Ramos (cell line): ENCODE data around the gene IGIP.

ENCODE experiments used
- in situ Hi-C: fragments of 300-500 bp; cut with MboI; formaldehyde crosslinking; loops from one replicate; pipeline ENCODE4 v1.14.3; 2022; ENCODE audit warnings: low sequenced_read_pairs; ENCODE audit not compliant: unreplicated experiment

The IGIP gene

DNA sequence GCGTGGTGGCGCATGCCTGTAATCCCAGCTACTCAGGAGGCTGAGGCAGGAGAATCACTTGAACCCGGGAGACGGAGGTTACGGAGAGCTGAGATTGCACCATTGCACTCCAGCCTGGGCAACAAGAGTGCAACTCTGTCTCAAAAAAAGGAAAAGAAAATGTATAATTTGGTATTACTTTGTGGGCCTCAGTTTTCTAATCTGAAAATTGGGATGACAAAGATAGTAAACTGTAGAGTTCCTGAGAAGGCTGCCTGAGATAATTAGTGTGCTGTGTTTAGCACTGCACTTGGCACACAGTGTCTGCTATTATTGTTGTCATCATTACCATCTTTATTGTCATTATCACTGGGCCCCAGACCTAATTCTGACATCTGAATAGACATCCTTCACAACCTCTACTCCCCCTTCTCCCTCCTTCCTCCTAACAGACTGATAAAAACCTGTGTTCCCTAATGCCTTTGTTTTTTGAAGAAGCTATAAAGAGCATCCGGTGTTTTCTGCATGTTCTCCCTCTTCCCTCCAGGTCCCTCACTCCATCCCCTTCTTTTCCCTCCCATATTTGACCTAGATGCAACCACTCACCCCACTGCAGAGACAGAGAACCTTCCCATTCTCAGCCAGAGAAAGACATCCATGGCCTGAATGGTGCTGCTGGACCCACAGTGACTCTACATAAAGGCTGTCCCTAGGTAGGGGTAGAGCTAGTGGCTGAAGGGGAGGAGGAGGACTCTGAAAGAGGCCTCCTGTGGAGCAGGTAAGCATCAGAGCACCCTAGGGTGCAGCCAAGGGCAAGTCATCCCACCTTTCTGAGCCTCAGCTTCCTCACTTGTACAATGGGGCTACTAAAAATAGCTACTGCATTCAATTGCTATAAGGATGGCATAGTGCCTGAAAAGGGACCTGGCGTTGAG lies 33.5 kb downstream of the IGIP start:
- in situ Hi-C loops = loop anchor here (5.0 to 10.0 kb wide), 2 partner anchors 87 to 374 kb away; no protein-coding TSS in a partner anchor

DNA sequence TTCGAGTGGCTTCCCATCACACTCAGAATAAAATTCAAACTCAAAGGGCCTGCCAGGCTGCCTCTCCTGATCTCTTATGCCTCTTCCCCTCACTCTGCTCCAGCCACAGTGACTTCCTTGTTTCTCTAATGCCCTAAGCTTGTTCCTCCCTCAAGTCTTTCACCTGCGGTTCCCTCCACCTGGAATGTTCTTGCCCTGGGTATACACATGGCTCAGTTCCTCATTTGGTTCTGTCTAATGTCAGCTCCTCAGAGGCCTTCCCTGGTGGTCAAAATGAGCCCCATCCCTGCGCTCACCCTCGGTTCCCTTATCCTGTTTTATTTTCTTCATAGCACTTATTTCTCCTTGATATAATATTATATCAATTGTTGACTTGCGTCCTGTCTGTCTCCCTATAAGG lies 36.5 kb downstream of the IGIP start:
- in situ Hi-C loops = no loop called here

DNA sequence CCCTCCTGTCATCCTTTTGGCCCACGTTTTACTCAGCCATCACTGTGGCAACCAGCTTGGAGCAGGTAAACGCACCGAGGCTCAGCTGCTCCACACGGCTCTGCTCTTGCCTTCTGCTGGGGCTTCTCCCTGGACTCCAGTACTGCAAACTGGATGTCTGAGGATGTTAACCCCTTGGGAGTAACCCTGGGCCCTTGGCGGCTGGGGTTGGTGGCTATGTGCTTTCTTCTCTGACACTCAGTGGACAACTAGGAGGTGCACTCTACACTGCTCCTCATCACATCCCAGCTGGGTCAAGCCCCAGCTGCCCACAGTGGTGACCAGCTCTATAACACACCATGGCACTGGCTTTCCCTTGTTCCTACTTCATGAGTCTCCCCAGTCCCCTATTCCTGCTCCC lies 37.0 kb downstream of the IGIP start:
- in situ Hi-C loops = no loop called here

DNA sequence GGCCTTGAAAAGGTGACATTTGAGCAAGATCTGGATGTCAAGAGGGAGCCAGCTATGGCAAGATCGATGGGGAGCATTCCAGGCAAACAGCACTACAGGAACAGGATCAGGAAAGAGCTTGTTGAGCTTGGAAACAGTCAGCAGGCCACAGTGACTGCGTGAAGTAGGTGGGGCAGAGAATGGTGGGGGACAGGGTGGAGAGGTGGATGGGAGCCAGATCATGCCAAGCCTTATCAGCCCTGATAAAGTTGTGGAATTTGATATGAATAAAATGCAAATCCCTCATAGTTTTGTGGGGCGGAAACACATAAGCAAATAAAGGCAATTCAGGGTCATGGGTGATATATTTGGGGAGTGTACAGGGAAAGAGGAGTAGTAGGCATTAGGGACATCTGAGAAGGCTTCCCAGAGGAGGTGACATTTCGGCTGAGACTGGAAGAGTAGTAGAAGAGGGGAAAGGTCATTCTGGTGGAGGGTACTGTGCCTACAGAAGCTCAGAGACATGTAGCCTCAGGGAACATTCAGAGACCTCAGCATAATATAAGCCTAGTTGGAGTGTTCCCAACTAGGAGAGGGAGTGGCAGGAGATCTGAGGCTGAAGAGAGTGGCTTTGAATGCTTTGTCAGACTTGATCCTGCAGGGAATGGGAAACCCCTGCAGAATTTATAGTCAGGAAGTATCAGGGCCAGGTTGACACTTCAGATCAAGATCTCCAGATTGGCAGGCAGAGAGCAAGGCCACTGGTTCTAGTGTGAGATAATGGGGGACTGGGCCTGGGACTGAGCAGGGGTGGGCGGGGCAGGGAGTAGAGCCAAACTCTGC lies 39.6 kb downstream of the IGIP start:
- in situ Hi-C loops = no loop called here

DNA sequence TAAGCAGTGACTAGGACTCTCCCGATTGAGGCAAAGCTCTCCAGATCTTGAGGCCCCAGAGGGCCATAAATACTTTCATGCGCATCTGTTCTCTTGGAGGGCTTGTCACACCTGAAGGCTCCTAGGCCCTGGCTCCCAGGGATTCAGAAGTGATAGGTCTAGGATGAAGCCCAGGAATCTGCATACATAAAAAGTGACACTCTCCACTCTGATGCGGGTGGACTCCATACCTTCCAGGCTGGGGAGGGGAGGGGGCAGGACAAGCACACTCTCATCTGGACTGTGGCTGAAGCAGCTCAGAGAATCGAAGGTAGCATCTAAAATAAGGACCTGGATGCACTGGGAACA lies 40.2 kb downstream of the IGIP start:
- in situ Hi-C loops = no loop called here

DNA sequence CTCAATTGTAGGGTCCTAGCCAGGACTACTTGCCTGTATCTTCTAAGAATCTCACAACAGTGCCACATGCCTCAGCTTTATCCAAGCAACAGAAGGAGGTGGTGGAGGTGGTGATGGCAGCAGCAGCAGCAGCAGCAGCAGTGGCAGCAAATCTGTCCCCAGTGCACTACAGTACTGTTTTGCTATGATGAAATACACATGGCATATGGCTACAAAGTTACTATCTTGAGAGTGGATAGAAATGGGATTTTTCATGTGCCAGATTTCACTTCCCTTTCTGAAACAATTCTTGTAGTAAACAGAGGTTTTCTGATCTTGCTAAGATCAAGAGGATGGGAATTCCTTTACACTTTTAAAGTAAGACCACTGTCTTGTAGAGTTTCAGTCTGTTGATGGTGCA lies 41.2 kb downstream of the IGIP start:
- in situ Hi-C loops = no loop called here

DNA sequence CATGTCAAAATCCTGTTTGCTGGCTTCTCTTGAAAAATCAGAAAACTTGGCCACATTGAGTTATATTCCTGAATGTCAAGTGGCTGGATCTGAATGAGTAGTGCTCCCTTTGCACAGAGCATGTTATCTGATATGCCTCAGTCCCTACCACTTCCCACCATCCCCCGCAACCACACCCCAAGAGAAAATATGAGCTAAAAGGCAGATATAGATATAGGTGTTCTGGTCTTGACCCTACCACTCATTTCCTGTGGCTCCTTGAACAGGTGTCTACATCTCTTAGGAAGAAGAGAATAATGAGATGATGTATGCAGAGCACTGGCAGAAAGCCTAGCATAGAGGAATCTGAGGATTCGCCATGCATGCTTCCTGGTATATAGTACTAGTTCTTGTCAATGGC lies 42.6 kb downstream of the IGIP start:
- in situ Hi-C loops = no loop called here

DNA sequence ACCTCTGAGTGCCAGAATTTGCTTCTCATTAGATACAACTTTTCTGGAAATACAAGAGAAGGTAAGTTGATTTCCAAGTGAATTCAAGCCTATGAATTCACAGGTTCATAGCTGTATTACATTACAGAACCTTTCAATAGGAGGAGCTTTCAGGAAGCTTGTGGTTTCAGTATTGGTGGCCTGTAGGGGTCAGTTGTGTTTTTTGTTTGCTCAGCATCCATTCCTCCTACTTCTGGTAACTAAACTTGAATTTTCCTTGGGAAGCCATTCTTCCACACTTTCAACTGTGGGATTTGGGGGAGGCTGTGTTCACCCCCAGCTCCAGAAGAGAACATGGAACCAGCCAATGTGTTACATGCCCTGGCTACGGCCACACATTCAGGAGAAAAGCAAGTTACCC lies 43.7 kb downstream of the IGIP start:
- in situ Hi-C loops = no loop called here

DNA sequence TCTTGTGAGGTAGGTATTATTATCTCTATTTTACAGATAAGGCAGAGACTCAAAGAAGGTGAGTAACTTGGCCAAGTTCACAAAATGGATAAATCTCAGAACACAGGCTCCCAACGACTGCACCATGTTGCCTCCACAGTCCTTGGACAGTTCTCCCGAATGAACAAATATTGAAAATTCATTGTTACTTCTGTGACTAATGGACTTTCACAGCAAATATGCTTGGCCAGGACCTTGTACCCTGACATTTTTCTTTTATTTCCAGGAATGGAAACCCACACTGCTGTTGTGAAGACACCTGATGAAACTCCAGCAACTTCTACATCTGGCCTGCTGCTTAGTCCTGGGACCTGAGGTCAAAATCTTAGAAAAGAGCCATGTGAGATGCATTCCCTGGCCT lies 46.7 kb downstream of the IGIP start:
- in situ Hi-C loops = no loop called here

DNA sequence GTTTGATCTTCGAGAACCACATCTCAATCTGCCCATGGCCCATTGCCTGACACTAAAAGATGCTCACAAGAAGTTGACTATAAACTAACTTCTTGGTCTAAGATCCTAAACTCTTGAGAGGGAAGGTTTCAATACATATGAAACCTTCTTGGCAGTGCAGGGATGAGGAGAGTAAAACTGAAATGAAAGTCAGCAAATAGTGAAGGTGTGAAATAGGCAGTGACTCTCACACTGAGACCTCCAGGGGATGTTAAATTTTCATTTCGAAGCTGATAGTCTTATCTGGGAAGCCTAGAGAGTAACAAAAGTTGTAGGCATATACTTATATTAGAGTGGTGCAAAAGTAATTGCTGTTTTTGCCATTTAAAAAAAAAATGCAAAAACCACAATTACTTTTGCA lies 48.3 kb downstream of the IGIP start:
- in situ Hi-C loops = no loop called here

DNA sequence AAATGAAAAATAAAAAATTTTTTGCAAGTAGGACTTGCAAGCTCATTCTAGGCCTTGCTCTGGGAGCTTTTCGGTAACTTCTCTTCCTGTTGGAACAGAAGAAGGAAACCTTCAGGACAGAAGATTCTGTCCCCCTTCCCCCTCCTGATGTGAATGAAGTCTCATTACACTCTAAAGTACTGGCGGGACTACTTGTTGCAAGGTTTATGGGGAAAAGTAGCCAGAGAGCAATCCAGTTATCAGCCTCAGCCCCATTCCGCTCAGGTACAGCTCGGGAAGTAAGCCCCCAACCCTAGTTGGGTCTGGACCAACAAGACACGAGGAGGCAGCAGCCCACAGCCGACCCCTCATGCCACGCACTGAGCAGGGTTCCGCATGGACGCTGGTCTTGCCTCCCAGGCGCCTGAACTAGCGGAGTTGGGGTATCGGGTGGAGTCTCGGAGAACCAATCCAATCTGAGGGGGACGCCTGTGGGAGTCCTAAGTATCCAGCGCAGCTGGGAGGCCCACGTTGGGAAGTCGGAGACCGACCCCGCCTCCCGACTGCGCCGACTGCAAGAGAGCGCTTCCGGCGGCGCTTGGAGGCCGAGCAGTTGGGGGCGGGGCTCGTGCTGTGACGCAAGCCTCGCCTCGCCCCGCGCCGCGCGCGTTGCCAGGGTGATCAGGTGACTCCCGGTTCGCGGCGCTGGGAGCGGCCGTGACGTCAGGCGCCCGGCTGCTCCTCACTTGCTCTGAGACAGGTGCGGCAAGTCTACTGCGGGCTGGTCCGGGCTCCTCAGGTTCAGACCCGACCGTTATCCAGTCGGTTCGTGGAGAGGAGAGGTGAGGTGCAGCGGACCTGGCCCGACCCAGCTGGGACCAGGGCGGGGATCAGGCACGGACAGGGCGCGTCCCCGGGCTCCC lies 49.0 kb downstream of the IGIP start, which contains the start of gene CYSTM1:
CYSTM1 (plus strand) TSS at position 724 of the 902 bp plus-strand sequence. CDS start 19,278 bp downstream, outside the sequence.
- in situ Hi-C loops = no loop called here

DNA sequence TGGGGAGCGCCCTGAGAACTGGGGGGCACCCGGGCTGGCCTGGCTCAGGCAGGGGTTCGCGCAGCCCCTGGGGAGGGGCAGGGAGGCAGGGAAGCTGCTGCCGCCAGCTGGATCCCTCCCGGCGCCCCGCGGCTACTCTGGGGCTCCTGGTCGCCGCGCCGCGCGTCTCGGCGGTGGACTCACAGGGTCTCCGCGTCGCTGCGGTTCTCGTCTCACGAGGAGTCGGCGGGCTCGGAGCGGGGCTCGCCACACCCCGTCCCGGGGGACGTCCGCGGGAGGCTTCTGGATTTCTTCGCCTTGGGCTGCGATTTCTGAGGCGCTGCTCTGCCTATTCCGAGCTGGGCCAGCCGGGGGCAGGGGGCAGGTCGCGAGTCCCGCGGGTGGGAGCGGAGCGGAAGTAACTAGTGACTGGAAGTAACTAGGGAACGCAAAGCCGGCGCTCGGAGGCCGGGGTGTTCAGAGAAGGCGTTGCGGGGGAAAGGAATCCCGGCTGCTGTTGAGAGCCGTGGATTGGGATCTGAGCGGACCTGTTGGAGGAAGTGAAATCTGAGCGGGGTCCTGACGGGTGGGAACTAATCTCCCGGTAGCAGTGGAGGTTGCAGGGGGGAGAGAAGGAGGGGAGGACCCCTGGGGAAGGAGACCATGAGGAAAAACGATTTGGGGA lies 49.8 kb downstream of the IGIP start:
- in situ Hi-C loops = no loop called here

DNA sequence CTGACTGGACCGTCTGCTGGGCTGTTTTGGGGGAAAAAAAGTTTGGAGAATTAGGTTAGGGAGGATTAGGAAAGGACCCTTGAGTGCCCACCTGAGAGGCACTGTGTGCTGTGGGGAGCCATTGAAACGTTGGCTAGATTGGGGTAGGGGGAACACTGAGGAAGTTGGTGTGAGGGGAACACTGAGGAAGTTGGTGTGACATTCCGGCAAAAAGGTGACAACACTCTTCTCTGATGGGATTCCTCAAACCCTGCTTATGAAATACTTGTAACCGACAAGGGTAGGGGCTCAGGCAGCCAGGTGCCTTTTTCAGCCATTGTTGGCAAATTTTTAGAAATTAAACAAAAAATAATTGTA lies 50.3 kb downstream of the IGIP start:
- in situ Hi-C loops = no loop called here

DNA sequence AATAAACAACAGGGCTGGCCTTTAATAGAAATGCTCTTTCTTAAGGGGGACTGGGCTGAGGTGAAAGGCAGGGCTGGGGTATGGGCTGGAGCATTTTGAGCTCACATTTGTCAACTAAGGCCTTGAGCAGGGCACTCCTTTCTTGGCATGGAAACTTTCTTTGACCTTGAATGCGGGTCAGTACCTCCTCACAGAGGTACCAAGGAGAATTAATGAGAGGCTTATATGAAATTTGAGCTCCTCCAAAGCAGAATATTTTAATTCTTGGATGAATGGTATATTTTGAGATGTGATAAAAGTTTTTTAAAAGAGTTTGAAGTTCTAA lies 52.3 kb downstream of the IGIP start:
- in situ Hi-C loops = no loop called here

DNA sequence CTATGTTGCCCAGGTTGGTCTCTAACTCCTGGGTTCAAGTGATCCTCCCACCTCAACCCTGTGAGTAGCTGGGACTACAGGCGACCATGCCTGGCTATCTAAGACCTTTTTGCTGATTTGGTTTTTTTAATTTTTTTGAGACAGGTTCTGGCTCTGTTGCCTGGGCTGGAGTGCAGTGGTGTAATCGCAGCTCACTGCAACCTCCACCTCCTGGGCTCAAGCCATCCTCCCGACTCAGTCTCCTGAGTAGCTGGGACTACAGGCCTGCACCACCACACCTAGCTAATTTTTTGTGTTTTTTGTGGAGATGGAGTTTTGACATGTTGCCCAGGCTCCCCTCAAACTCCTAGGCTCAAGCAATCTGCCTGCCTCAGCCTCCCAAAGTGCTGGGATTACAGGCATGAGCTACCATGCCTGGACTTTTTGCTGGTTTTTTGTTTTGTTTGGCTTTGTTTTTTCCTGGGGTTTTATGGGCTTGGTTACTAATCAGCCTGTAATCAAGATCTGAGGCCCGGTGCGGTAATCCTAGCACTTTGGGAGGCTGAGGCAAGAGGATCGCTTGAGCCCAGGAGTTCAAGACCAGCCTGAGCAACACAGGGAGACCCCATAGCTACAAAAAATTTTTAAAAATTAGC lies 52.9 kb downstream of the IGIP start:
- in situ Hi-C loops = no loop called here
